Measurements from ENCODE around the gene KIT.

Gene KIT

DNA sequence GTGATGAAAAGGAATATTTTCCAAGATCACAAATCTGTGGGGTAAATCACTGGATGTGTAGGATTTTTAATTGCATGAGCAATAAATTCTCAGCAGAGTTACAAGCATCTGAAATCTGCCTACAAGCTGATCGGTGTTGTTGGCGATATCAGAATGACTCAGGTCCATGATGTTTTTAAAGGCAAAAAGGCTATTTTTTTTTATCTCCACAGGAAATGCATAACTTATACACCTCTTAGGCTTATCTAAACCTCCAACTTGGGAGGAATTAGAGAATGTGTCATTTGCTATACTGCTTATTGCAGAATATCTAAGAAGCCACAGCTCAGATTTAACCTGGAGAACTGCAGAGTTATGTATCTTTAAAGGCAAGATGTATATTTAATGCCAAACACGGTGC, 61.6 kb downstream of the KIT start:
- H3K27me3 ChIP-seq (ENCODE audit: insufficient read depth, poor library complexity, severe bottlenecking) = no peaks in the 10 kb centered on the region
- H3K4me3 ChIP-seq (replicated peaks; ENCODE audit: insufficient read depth, low read length) = no peak overlapping the region
- no peak overlapping the region for H3K27ac ChIP-seq (replicated peaks)
- TF ChIP-seq, protein P1, sequence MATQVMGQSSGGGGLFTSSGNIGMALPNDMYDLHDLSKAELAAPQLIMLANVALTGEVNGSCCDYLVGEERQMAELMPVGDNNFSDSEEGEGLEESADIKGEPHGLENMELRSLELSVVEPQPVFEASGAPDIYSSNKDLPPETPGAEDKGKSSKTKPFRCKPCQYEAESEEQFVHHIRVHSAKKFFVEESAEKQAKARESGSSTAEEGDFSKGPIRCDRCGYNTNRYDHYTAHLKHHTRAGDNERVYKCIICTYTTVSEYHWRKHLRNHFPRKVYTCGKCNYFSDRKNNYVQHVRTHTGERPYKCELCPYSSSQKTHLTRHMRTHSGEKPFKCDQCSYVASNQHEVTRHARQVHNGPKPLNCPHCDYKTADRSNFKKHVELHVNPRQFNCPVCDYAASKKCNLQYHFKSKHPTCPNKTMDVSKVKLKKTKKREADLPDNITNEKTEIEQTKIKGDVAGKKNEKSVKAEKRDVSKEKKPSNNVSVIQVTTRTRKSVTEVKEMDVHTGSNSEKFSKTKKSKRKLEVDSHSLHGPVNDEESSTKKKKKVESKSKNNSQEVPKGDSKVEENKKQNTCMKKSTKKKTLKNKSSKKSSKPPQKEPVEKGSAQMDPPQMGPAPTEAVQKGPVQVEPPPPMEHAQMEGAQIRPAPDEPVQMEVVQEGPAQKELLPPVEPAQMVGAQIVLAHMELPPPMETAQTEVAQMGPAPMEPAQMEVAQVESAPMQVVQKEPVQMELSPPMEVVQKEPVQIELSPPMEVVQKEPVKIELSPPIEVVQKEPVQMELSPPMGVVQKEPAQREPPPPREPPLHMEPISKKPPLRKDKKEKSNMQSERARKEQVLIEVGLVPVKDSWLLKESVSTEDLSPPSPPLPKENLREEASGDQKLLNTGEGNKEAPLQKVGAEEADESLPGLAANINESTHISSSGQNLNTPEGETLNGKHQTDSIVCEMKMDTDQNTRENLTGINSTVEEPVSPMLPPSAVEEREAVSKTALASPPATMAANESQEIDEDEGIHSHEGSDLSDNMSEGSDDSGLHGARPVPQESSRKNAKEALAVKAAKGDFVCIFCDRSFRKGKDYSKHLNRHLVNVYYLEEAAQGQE (IDR thresholded peaks at IDR 0.05; ENCODE audit: insufficient replicate concordance, low read depth) = no peak
- TF ChIP-seq POLR2AphosphoS5 (IDR thresholded peaks at IDR 0.05; ENCODE audit: low read depth) (no peak), SPI1 (IDR thresholded peaks at IDR 0.05; ENCODE audit: borderline replicate concordance, low read depth) (no peak), CTCF (IDR thresholded peaks at IDR 0.05; ENCODE audit: insufficient read depth, low read length) (no peak), GABPA (IDR thresholded peaks at IDR 0.05; ENCODE audit: low read depth) (no peak)
- DNase-seq (ENCODE audit: low read depth in 1 of 2, low spot score in 1 of 2) = no peak

GRCh38 chr4:54723220-54723619, 65.5 kb downstream of the KIT start:
- Histone ChIP-seq H3K27ac (replicated peaks) (no peak overlapping the region), H3K4me3 (replicated peaks; ENCODE audit: insufficient read depth, low read length) (no peak overlapping the region), H3K27me3 (ENCODE audit: insufficient read depth, poor library complexity, severe bottlenecking) (no peaks in the 10 kb centered on the region)
- DNase-seq (ENCODE audit: low read depth in 1 of 2, low spot score in 1 of 2) = no peak
- TF ChIP-seq, protein P1 (IDR thresholded peaks at IDR 0.05; ENCODE audit: insufficient replicate concordance, low read depth) = no peak
- no peak for TF ChIP-seq CTCF (IDR thresholded peaks at IDR 0.05; ENCODE audit: insufficient read depth, low read length)

- TF ChIP-seq, protein P1 (IDR thresholded peaks at IDR 0.05; ENCODE audit: insufficient replicate concordance, low read depth) = no peak
- no peak for DNase-seq (ENCODE audit: low read depth in 1 of 2, low spot score in 1 of 2)
- no peak overlapping the region for H3K4me3 ChIP-seq (replicated peaks; ENCODE audit: insufficient read depth, low read length)
These were observed 66.1 kb downstream of the KIT start for GRCh38 chr4:54723820-54724219.

GRCh38 chr4:54726907-54727306, 69.2 kb downstream of the KIT start:
- TF ChIP-seq, protein P1 (IDR thresholded peaks at IDR 0.05; ENCODE audit: insufficient replicate concordance, low read depth) = no peak
- TF ChIP-seq GABPA (IDR thresholded peaks at IDR 0.05; ENCODE audit: low read depth) = no peak
- no peak for TF ChIP-seq SPI1 (IDR thresholded peaks at IDR 0.05; ENCODE audit: borderline replicate concordance, low read depth)
- TF ChIP-seq CTCF (IDR thresholded peaks at IDR 0.05; ENCODE audit: insufficient read depth, low read length) = no peak
- TF ChIP-seq POLR2AphosphoS5 (IDR thresholded peaks at IDR 0.05; ENCODE audit: low read depth) = no peak
- H3K27ac ChIP-seq (replicated peaks) = no peak overlapping the region
- no peak overlapping the region for H3K4me3 ChIP-seq (replicated peaks; ENCODE audit: insufficient read depth, low read length)

More at GRCh38 chr4:54723820-54724219, 66.1 kb downstream of the KIT start:
- Histone ChIP-seq H3K27ac (replicated peaks) (no peak overlapping the region), H3K27me3 (ENCODE audit: insufficient read depth, poor library complexity, severe bottlenecking) (no peaks in the 10 kb centered on the region)

More at GRCh38 chr4:54726907-54727306, 69.2 kb downstream of the KIT start:
- no peaks in the 10 kb centered on the region for H3K27me3 ChIP-seq (ENCODE audit: insufficient read depth, poor library complexity, severe bottlenecking)
- DNase-seq (ENCODE audit: low read depth in 1 of 2, low spot score in 1 of 2) = no peak

Data from HL-60 (cell line).